Hepatocyte (in vitro differentiated cells): ENCODE results near the gene AMDHD2. TPM values are rescaled to one million over a fixed set of nuclear protein-coding genes. Genes with fewer than 3 reads are reported as not detected.
"Not testable (repeated sequence)": the region's sequence is repeated elsewhere in the genome, so short reads cannot be mapped to it uniquely, and the experiment has no call there.

ENCODE experiments used
- DNase-seq: peaks from one replicate; pipeline ENCODE4 v3.0.0-alpha.2; 2016; ENCODE audit warnings: low spot score
- H2AFZ ChIP-seq: fragments of 200-600 bp; sonication (generic); 2 replicates; pipeline ENCODE4 v1.6.0; 2016; ENCODE audit warnings: antibody characterized with exemption, mild to moderate bottlenecking
- H3K27ac ChIP-seq: fragments of 200-600 bp; sonication (generic); 2 replicates; pipeline ENCODE4 v1.5.1; 2016; ENCODE audit warnings: mild to moderate bottlenecking
- H3K27me3 ChIP-seq: fragments of 200-600 bp; sonication (generic); 2 replicates; pipeline ENCODE4 v1.6.1; 2016
- H3K36me3 ChIP-seq: fragments of 200-600 bp; sonication (generic); replicated peaks from 2 replicates; pipeline ENCODE4 v1.5.1; 2016; ENCODE audit warnings: low read depth; ENCODE audit not compliant: insufficient read depth
- H3K4me1 ChIP-seq: fragments of 200-600 bp; sonication (generic); 2 replicates; pipeline ENCODE4 v1.5.1; 2016; ENCODE audit warnings: mild to moderate bottlenecking, moderate library complexity; ENCODE audit not compliant: insufficient read depth
- H3K4me2 ChIP-seq: fragments of 200-600 bp; sonication (generic); 2 replicates; pipeline ENCODE4 v1.6.0; 2016
- H3K4me3 ChIP-seq: fragments of 200-600 bp; sonication (generic); 2 replicates; pipeline ENCODE4 v1.5.1; 2016; ENCODE audit warnings: mild to moderate bottlenecking
- H3K79me2 ChIP-seq: fragments of 200-600 bp; sonication (generic); 2 replicates; pipeline ENCODE4 v1.6.0; 2017; ENCODE audit warnings: mild to moderate bottlenecking
- H3K9me2 ChIP-seq: fragments of 200-600 bp; sonication (generic); replicated peaks from 2 replicates; pipeline ENCODE4 v1.6.0; 2017; ENCODE audit warnings: mild to moderate bottlenecking; ENCODE audit not compliant: insufficient read depth
- H3K9me3 ChIP-seq: fragments of 200-600 bp; sonication (generic); 2 replicates; pipeline ENCODE4 v1.5.1; 2016; ENCODE audit warnings: low read depth, mild to moderate bottlenecking
- H4K20me1 ChIP-seq: fragments of 200-600 bp; sonication (generic); 2 replicates; pipeline ENCODE4 v1.6.0; 2016; ENCODE audit warnings: mild to moderate bottlenecking; ENCODE audit not compliant: insufficient read depth, poor library complexity, severe bottlenecking
- EZH2 ChIP-seq: fragments of 200-600 bp; sonication (generic); IDR thresholded peaks from 2 replicates; pipeline ENCODE4 v1.6.1; 2016; ENCODE audit warnings: antibody characterized with exemption, mild to moderate bottlenecking, borderline replicate concordance
- EZH2phosphoT487 ChIP-seq: fragments of 200-600 bp; sonication (generic); IDR thresholded peaks from one replicate; pipeline ENCODE4 v1.6.1; 2018; ENCODE audit warnings: antibody characterized with exemption, mild to moderate bottlenecking, low read depth, moderate library complexity; ENCODE audit not compliant: unreplicated experiment, severe bottlenecking
- WGBS: methylation state at CpG from one replicate; pipeline ENCODE4 v1.1.6; 2016; ENCODE audit warnings: low lambda C conversion rate; ENCODE audit errors: missing lambda C conversion rate; 5-methylcytosine and 5-hydroxymethylcytosine counted together
- polyA plus RNA-seq: library from polyadenylated mRNA; unstranded; fragments of >200 nt; fragmentation: Nextera tagmentation; extraction: Ambion mirVana; gene quantifications from 2 replicates; pipeline ENCODE4 v1.2.1, GENCODE V29; 2016
- total RNA-seq: library from RNA; depleted of rRNA; stranded (reverse); fragments of >200 nt; gene quantifications from 2 replicates; pipeline ENCODE4 v1.2.3, GENCODE V29; 2014
- TF ChIP-seq, protein P1 (sequence below): fragments of 200-600 bp; sonication (generic); IDR thresholded peaks from 2 replicates; pipeline ENCODE4 v1.5.1; 2016; ENCODE audit warnings: antibody characterized with exemption, mild to moderate bottlenecking; ENCODE audit not compliant: poor library complexity

AMDHD2 gene
- total and polyA plus RNA-seq, 2 experiments from 2014 or later: 43.6 to 70.8 TPM

DNA sequence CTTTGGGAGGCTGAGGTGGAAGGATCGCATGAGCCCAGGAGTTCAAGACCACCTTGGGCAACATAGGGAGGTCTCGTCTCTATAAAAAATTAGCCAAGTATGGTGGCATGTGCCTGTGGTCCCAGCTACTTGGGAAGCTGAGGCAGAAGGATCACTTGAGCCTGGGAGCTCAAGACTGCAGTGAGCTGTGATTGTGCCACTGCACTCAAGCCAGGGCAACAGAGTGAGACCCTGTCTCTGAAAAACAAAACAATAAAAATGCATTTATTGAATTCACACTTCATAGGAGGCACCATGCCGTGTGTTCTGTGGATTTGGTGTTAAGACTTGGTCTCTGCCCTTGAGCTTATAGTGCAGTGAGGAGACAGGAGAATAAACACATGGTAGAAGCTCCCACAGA lies 42.8 kb upstream of the AMDHD2 start:
- Histone ChIP-seq H3K4me1 (peaks cover 34% of the 10 kb centered on the region), H3K36me3 (no peaks in the 10 kb centered on the region), H3K79me2 (peaks cover 74% of the 10 kb centered on the region), H2AFZ (no peak overlapping the region), H3K27ac (peak overlapping the region; percentile 72), H4K20me1 (peaks cover 30% of the 10 kb centered on the region), H3K4me2 (peak overlapping the region; percentile 99), H3K9me2 (no peaks in the 10 kb centered on the region), H3K4me3 (no peak overlapping the region), H3K27me3 (no peaks in the 10 kb centered on the region), H3K9me3 (no peaks in the 10 kb centered on the region)
- 87% methylated on average over 3 of the region's 3 CpGs for WGBS
- TF ChIP-seq EZH2: no peak
- TF ChIP-seq EZH2phosphoT487: no peak
- TF ChIP-seq, protein P1, sequence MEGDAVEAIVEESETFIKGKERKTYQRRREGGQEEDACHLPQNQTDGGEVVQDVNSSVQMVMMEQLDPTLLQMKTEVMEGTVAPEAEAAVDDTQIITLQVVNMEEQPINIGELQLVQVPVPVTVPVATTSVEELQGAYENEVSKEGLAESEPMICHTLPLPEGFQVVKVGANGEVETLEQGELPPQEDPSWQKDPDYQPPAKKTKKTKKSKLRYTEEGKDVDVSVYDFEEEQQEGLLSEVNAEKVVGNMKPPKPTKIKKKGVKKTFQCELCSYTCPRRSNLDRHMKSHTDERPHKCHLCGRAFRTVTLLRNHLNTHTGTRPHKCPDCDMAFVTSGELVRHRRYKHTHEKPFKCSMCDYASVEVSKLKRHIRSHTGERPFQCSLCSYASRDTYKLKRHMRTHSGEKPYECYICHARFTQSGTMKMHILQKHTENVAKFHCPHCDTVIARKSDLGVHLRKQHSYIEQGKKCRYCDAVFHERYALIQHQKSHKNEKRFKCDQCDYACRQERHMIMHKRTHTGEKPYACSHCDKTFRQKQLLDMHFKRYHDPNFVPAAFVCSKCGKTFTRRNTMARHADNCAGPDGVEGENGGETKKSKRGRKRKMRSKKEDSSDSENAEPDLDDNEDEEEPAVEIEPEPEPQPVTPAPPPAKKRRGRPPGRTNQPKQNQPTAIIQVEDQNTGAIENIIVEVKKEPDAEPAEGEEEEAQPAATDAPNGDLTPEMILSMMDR: no peak
- no peak for DNase-seq

DNA sequence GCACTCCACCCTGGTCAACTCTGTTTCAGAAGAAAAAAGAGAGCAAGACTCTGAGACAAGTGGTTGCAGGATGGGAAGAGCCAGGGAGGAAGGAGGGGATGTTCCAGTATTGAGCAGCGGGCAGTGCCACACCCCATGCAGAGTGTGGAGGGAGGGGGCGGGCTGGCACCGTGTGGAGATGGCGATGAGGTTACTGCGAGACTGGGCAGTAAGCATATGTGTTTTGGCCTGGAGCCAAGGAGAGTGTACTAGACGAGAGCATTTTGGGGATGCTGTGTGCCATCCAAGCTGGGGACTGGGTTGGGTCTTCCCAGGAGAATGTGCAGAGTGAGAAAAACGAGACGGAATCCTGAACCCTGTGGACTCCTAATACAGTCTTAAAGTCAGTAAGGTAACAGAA lies 41.9 kb upstream of the AMDHD2 start:
- Histone ChIP-seq H4K20me1 (peaks cover 32% of the 10 kb centered on the region), H2AFZ (no peak overlapping the region), H3K4me1 (peaks cover 33% of the 10 kb centered on the region), H3K9me3 (no peaks in the 10 kb centered on the region), H3K27me3 (no peaks in the 10 kb centered on the region), H3K36me3 (no peaks in the 10 kb centered on the region), H3K9me2 (no peaks in the 10 kb centered on the region), H3K79me2 (peaks cover 82% of the 10 kb centered on the region), H3K4me2 (peak overlapping the region; percentile 12), H3K4me3 (no peak overlapping the region), H3K27ac (no peak overlapping the region)
- no peak for DNase-seq
- TF ChIP-seq EZH2phosphoT487 (no peak), EZH2 (no peak)
- TF ChIP-seq, protein P1: no peak
- 91% methylated on average over 8 of the region's 8 CpGs for WGBS

DNA sequence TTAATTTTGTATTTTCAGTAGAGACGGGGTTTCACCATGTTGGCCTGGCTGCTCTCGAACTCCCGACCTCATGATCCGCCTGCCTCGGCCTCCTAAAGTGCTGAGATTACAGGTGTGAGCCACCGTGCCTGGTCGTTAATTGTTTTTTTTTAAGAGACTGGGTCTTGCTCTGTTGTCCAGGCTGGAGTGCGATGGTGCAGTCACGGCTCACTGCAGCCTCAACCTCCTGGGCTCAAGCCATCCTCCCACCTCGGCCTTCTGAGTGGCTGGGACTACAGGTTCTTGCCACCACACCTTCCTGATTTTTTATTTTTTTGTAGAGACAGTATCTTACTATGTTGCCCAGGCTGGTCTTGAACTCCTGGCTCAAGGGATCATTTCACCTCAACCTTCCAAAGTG lies 40.2 kb upstream of the AMDHD2 start:
- not testable (repeated sequence) for DNase-seq, H3K27ac ChIP-seq, H3K9me2 ChIP-seq, H3K27me3 ChIP-seq, H3K36me3 ChIP-seq, H2AFZ ChIP-seq, H3K4me2 ChIP-seq, H3K9me3 ChIP-seq, H3K4me3 ChIP-seq
- Histone ChIP-seq H3K79me2 (peaks cover 84% of the 10 kb centered on the region), H4K20me1 (peaks cover 34% of the 10 kb centered on the region), H3K4me1 (peaks cover 43% of the 10 kb centered on the region)
- 95% methylated on average over 10 of the region's 10 CpGs for WGBS

DNA sequence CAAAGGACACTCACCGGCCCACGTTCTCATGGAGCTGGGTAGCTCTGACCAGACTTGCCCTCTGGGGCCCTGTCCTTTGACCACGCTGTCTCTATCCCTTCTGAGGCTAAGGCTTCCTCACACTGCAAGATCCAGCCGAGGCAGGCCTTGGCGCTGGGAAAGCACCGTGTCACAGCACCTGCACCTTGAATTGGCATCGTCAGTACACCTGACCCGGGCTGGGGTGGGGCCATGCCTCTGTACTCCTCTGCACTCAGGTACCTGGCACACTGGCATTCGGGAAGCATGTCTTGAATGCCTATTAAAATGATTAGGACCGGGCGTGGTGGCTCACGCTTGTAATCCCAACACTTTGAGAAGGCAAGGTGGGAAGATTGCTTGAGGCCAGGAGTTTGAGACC lies 39.2 kb upstream of the AMDHD2 start:
- Histone ChIP-seq H3K4me1 (peaks cover 41% of the 10 kb centered on the region), H3K9me3 (no peaks in the 10 kb centered on the region), H3K27ac (no peak overlapping the region), H3K79me2 (peaks cover 83% of the 10 kb centered on the region), H3K36me3 (no peaks in the 10 kb centered on the region), H2AFZ (no peak overlapping the region), H3K27me3 (no peaks in the 10 kb centered on the region), H3K4me2 (no peak overlapping the region), H4K20me1 (peaks cover 31% of the 10 kb centered on the region), H3K9me2 (no peaks in the 10 kb centered on the region), H3K4me3 (no peak overlapping the region)
- TF ChIP-seq EZH2phosphoT487 (no peak), EZH2 (no peak)
- TF ChIP-seq, protein P1: no peak
- no peak for DNase-seq
- WGBS: 95% methylated on average over 12 of the region's 12 CpGs
